ENCODE results near the gene DHFR2. TPM values are rescaled to one million over a fixed set of nuclear protein-coding genes. Genes with fewer than 3 reads are reported as not detected.

Gene DHFR2
- total and polyA plus RNA-seq, 10 of the 15 experiments (the other 5 are each of a cell fraction or from before 2014, with no cell fraction given): 1.8 to 5.6 (median 4.4) TPM

- intact Hi-C loops (cut with micrococcal nuclease; ENCODE audit: unreplicated experiment): no loop called here
- WGBS (ENCODE audit: insufficient coverage, insufficient replicate concordance, low lambda C conversion rate, missing lambda C conversion rate): 93% methylated on average over 1 of the region's 1 CpG
- ChIA-PET CTCF (interaction anchor here (0.8 to 2.0 kb wide), 3 partner anchors 13 to 162 kb away, joined by 3 to 9 read pairs (median 6); no protein-coding TSS in a partner anchor), RAD21 (ENCODE audit: unreplicated experiment) (interaction anchor here (2.5 kb wide), 1 partner anchor 20 kb away, joined by 6 read pairs; no protein-coding TSS in a partner anchor), POLR2A (interaction anchor here (2.0 kb wide), 1 partner anchor 17 kb away, joined by 4 read pairs; no protein-coding TSS in a partner anchor), SMC1A (ENCODE audit: uncharacterized antibody, unreplicated experiment) (interaction anchor here (1.0 to 1.2 kb wide), 3 partner anchors 12 to 104 kb away, joined by 3 to 6 read pairs (median 3); no protein-coding TSS in a partner anchor)
- FAIRE-seq (no peak), ATAC-seq (no peak), DNase-seq (ENCODE audit: low read depth, low spot score) (no peak)
- no peaks in the 10 kb centered on the region for H3K9me3 ChIP-seq (replicated peaks; ENCODE audit: control insufficient read depth, insufficient read depth, low read length)
- H3K4me3 ChIP-seq: no peak overlapping the region
- in situ Hi-C loops (cut with MboI): no loop called here
- no peak overlapping the region for H3K4me2 ChIP-seq (ENCODE audit: control insufficient read depth, insufficient read depth)
- no peaks in the 10 kb centered on the region for H3K27me3 ChIP-seq (replicated peaks in 1 of 2; ENCODE audit: control insufficient read depth in 2 of 2, insufficient read depth in 2 of 2, low read length in 1 of 2)
- no peak overlapping the region for H3K9ac ChIP-seq (ENCODE audit: control insufficient read depth, insufficient read depth, low read length)
- H3K4me1 ChIP-seq (ENCODE audit: control insufficient read depth, insufficient read depth, low read length): no peaks in the 10 kb centered on the region
- no TSS peak for BruUV-seq (replicated peaks)
- H3K27ac ChIP-seq (ENCODE audit: control insufficient read depth, insufficient read depth): no peak overlapping the region
- H4K20me1 ChIP-seq (ENCODE audit: control insufficient read depth, insufficient read depth): no peaks in the 10 kb centered on the region
- no peak overlapping the region for H2AFZ ChIP-seq (ENCODE audit: control insufficient read depth, low read depth, low read length)
- TF ChIP-seq DPF2 (IDR thresholded peaks at IDR 0.05) (no peak), SREBF1 (IDR thresholded peaks at IDR 0.05; ENCODE audit: low read length) (no peak), KDM1A (IDR thresholded peaks at IDR 0.05; ENCODE audit: borderline replicate concordance) (no peak), ZNF24 (IDR thresholded peaks at IDR 0.05) (no peak), IRF4 (IDR thresholded peaks at IDR 0.05; ENCODE audit: low read depth, low read length) (no peak), IKZF2 (IDR thresholded peaks at IDR 0.05) (no peak), EP300 (IDR thresholded peaks at IDR 0.05; ENCODE audit: borderline replicate concordance in 1 of 2, control insufficient read depth in 1 of 2, low read depth in 2 of 2, low read length in 2 of 2) (no peak), RBBP5 (conservative IDR thresholded peaks at IDR 0.05) (no peak), EED (IDR thresholded peaks at IDR 0.05; ENCODE audit: low read depth) (no peak), NR2C2 (IDR thresholded peaks at IDR 0.05; ENCODE audit: borderline replicate concordance, control insufficient read depth, insufficient read length, low read depth) (no peak), GABPA (IDR thresholded peaks at IDR 0.05; ENCODE audit: low read depth) (no peak), PML (IDR thresholded peaks at IDR 0.05; ENCODE audit: low read length) (no peak), KAT2A (conservative IDR thresholded peaks at IDR 0.05; ENCODE audit: control insufficient read depth, low read depth, low read length) (no peak), MEF2A (IDR thresholded peaks at IDR 0.05; ENCODE audit: insufficient read depth, low read depth, low read length) (no peak), RCOR1 (conservative IDR thresholded peaks at IDR 0.05; ENCODE audit: low read depth, low read length) (no peak)
- TF ChIP-seq, protein P1, sequence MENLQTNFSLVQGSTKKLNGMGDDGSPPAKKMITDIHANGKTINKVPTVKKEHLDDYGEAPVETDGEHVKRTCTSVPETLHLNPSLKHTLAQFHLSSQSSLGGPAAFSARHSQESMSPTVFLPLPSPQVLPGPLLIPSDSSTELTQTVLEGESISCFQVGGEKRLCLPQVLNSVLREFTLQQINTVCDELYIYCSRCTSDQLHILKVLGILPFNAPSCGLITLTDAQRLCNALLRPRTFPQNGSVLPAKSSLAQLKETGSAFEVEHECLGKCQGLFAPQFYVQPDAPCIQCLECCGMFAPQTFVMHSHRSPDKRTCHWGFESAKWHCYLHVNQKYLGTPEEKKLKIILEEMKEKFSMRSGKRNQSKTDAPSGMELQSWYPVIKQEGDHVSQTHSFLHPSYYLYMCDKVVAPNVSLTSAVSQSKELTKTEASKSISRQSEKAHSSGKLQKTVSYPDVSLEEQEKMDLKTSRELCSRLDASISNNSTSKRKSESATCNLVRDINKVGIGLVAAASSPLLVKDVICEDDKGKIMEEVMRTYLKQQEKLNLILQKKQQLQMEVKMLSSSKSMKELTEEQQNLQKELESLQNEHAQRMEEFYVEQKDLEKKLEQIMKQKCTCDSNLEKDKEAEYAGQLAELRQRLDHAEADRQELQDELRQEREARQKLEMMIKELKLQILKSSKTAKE (IDR thresholded peaks at IDR 0.05; ENCODE audit: low read depth, poor library complexity, severe bottlenecking): no peak
- H3K79me2 ChIP-seq (ENCODE audit: control insufficient read depth, insufficient read depth, low read length): no peaks in the 10 kb centered on the region
- H3K36me3 ChIP-seq (ENCODE audit: control insufficient read depth in 2 of 2, insufficient read depth in 2 of 2, low read length in 1 of 2): peaks cover 0 to 21% of the 10 kb centered on the region in 2 experiments; a peak in 3 of 4 replicates
Measured at GRCh38 chr3:94089126-94089525, 26.4 kb upstream of the DHFR2 start.
